ENCODE results near the gene LRRC28.

DNA sequence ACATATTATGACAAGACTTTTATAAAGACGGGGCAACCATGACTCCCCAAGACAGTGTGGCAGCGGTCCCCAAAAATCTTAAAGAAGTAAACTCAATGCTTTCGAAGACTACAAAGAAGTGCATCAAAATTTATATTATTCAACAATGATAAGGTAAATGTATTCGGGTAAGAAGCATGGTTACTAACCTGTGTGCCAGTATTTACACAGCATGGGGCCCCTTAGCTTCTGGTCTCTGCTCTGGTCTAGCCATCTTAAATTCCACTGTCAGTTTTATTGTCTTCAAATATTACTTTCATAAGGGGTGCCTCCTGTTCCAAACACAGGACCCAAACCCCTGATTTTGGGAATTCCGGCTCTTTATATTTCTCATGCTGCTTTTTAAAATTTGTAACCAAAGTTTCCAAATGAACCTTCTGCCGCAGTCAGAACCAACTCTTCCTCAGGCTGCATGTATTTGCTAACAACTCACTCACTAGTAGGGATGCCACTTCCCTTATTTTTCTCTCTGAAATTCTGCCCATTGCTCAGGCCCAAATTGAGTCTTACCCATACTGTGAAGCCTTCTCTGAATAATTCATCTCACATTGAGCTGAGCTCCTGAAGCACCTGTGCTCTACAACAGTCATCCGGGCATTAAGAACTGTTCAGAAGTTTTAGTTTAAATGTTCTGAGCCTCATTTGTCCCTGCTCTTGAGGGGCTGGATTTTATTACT lies 3.1 kb upstream of the LRRC28 start:
- TF ChIP-seq EP300 (IDR thresholded peaks at IDR 0.05; ENCODE audit: borderline replicate concordance in 1 of 2, control insufficient read depth in 1 of 2, low read depth in 2 of 2, low read length in 2 of 2) (no peak), EZH2 (IDR thresholded peaks at IDR 0.05; ENCODE audit: borderline replicate concordance, control insufficient read depth, low read depth, low read length) (no peak), CHD4 (IDR thresholded peaks at IDR 0.05) (no peak), CEBPB (IDR thresholded peaks at IDR 0.05; ENCODE audit: borderline replicate concordance in 1 of 2, low read depth in 2 of 2, low read length in 2 of 2) (no peak), JUNB (IDR thresholded peaks at IDR 0.05) (no peak), STAT1 (conservative IDR thresholded peaks at IDR 0.05) (no peak), HCFC1 (IDR thresholded peaks at IDR 0.05; ENCODE audit: low read length) (no peak), SRF (IDR thresholded peaks at IDR 0.05; ENCODE audit: low read depth in 2 of 2, low read length in 2 of 2) (no peak), CBX5 (IDR thresholded peaks at IDR 0.05; ENCODE audit: low read depth) (no peak), NFIC (IDR thresholded peaks at IDR 0.05; ENCODE audit: low read depth, low read length) (no peak), POLR2AphosphoS5 (IDR thresholded peaks at IDR 0.05; ENCODE audit: low read length) (no peak)
- TF ChIP-seq, protein P1, sequence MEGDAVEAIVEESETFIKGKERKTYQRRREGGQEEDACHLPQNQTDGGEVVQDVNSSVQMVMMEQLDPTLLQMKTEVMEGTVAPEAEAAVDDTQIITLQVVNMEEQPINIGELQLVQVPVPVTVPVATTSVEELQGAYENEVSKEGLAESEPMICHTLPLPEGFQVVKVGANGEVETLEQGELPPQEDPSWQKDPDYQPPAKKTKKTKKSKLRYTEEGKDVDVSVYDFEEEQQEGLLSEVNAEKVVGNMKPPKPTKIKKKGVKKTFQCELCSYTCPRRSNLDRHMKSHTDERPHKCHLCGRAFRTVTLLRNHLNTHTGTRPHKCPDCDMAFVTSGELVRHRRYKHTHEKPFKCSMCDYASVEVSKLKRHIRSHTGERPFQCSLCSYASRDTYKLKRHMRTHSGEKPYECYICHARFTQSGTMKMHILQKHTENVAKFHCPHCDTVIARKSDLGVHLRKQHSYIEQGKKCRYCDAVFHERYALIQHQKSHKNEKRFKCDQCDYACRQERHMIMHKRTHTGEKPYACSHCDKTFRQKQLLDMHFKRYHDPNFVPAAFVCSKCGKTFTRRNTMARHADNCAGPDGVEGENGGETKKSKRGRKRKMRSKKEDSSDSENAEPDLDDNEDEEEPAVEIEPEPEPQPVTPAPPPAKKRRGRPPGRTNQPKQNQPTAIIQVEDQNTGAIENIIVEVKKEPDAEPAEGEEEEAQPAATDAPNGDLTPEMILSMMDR (IDR thresholded peaks at IDR 0.05 in 2 of 3, conservative IDR thresholded peaks at IDR 0.05 in 1 of 3; ENCODE audit: control insufficient read depth in 2 of 3, extremely low read depth in 1 of 3, insufficient read depth in 1 of 3, low read depth in 3 of 3, low read length in 3 of 3): no peak
- TF ChIP-seq, protein P2, sequence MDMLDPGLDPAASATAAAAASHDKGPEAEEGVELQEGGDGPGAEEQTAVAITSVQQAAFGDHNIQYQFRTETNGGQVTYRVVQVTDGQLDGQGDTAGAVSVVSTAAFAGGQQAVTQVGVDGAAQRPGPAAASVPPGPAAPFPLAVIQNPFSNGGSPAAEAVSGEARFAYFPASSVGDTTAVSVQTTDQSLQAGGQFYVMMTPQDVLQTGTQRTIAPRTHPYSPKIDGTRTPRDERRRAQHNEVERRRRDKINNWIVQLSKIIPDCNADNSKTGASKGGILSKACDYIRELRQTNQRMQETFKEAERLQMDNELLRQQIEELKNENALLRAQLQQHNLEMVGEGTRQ (IDR thresholded peaks at IDR 0.05; ENCODE audit: borderline replicate concordance, low read depth, low read length): no peak
